K562 (cell line): ENCODE measurements around the gene LY6G6D. TPM values are rescaled to one million over a fixed set of nuclear protein-coding genes. Genes with fewer than 3 reads are reported as not detected.

Experiments used
- HSF4 ChIP-seq: fragments of 250-450 bp; sonication (Bioruptor Pico); IDR thresholded peaks from 2 replicates; pipeline ENCODE4 v2.1.2; 2022; ENCODE audit warnings: mild to moderate bottlenecking, moderate library complexity, borderline replicate concordance
- KDM4B ChIP-seq, 2 experiments: fragments of 450-650 bp in 1 of 2; sonication (generic) in 1 of 2; IDR thresholded peaks; 2 replicates each; pipeline ENCODE4 v1.6.1; 2016 to 2017; ENCODE audit warnings: borderline replicate concordance in 2 of 2, antibody characterized with exemption in 1 of 2, low read depth in 1 of 2, mild to moderate bottlenecking in 1 of 2
- MIER1 ChIP-seq: fragments of 450-650 bp; IDR thresholded peaks from 2 replicates; pipeline ENCODE4 v1.6.1; 2016; ENCODE audit warnings: antibody characterized with exemption, mild to moderate bottlenecking, low read depth
- MTA3 ChIP-seq: fragments of 450-650 bp; formaldehyde crosslinking; IDR thresholded peaks from 2 replicates; pipeline ENCODE4 v1.6.1; 2017; ENCODE audit warnings: mild to moderate bottlenecking, borderline replicate concordance
- NFE2 ChIP-seq: IDR thresholded peaks from 2 replicates; pipeline ENCODE4 v1.6.1; 2014; ENCODE audit warnings: antibody characterized with exemption, low read depth
- POLR2AphosphoS5 ChIP-seq: IDR thresholded peaks from 2 replicates; pipeline ENCODE4 v1.6.1; 2011; ENCODE audit warnings: mild to moderate bottlenecking, low read depth, low read length, moderate library complexity; ENCODE audit not compliant: control insufficient read depth, insufficient read depth
- SOX6 ChIP-seq: fragments of 450-650 bp; IDR thresholded peaks from 2 replicates; pipeline ENCODE4 v1.6.1; 2014; ENCODE audit warnings: mild to moderate bottlenecking
- SRF ChIP-seq, 2 experiments: fragments of 250-450, 450-650 bp in 1 of 2; sonication (Bioruptor Pico) in 1 of 2; sonication (generic) in 1 of 2; formaldehyde crosslinking; IDR thresholded peaks; 2 replicates each; pipeline versions ENCODE4 v1.5.0 to v1.5.1; 2020 to 2022; ENCODE audit warnings: mild to moderate bottlenecking in 1 of 2, missing genetic modification reagents in 1 of 2
- YY1 ChIP-seq, 3 experiments: IDR thresholded peaks; 2 replicates each; pipeline ENCODE4 v1.6.1; 2011; ENCODE audit warnings: low read length in 2 of 3, mild to moderate bottlenecking in 2 of 3, moderate library complexity in 2 of 3, borderline replicate concordance in 1 of 3, control low read depth in 1 of 3, low read depth in 1 of 3; ENCODE audit not compliant: insufficient read depth in 3 of 3, insufficient replicate concordance in 2 of 3, control insufficient read depth in 1 of 3, insufficient read length in 1 of 3; ENCODE audit errors: extremely low read depth in 1 of 3
- polyA plus RNA-seq, 8 experiments: library from polyadenylated mRNA; depleted of rRNA in 4 of 8; stranded (reverse) in 5 of 8; unstranded in 3 of 8; fragments of >200 nt; fragmentation: Nextera tagmentation in 2 of 8; fragmentation: Illumina TruSeq in 1 of 8; extraction: Ambion mirVana in 2 of 8; extraction: Trizol in 1 of 8; gene quantifications; 2 replicates each; pipeline versions ENCODE4 v1.2.1 to v1.2.3, GENCODE V29; 2011 to 2014; ENCODE audit warnings: inconsistent platforms in 1 of 8, missing spikeins in 1 of 8
- total RNA-seq, 7 experiments: library from RNA; depleted of rRNA in 6 of 7; stranded (reverse); fragments of >200 nt in 6 of 7; fragmentation: Illumina TruSeq in 2 of 7; extraction: Trizol in 2 of 7; gene quantifications; 2 replicates each; pipeline versions ENCODE4 v1.2.1 to v1.2.3, GENCODE V29; 2011 to 2021; ENCODE audit warnings: low replicate concordance in 1 of 7
- TF ChIP-seq, protein P1 (sequence below): fragments of 250-450 bp; sonication (Bioruptor Pico); IDR thresholded peaks from 2 replicates; pipeline ENCODE4 v1.4.0; 2020
- TF ChIP-seq, protein P2 (sequence below): fragments of 450-650 bp; IDR thresholded peaks from 2 replicates; pipeline ENCODE4 v1.6.1; 2016; ENCODE audit warnings: mild to moderate bottlenecking
- TF ChIP-seq, protein P3 (sequence below): IDR thresholded peaks from 3 replicates; pipeline ENCODE4 v1.6.1; 2011; ENCODE audit warnings: borderline replicate concordance, mild to moderate bottlenecking, moderate library complexity; ENCODE audit not compliant: insufficient read length; ENCODE audit errors: extremely low read depth

Gene LY6G6D
- total and polyA plus RNA-seq, 9 of the 15 experiments (the other 6 are each of a cell fraction or from before 2014, with no cell fraction given): 0.30 to 0.38 TPM; not detected in 7

DNA sequence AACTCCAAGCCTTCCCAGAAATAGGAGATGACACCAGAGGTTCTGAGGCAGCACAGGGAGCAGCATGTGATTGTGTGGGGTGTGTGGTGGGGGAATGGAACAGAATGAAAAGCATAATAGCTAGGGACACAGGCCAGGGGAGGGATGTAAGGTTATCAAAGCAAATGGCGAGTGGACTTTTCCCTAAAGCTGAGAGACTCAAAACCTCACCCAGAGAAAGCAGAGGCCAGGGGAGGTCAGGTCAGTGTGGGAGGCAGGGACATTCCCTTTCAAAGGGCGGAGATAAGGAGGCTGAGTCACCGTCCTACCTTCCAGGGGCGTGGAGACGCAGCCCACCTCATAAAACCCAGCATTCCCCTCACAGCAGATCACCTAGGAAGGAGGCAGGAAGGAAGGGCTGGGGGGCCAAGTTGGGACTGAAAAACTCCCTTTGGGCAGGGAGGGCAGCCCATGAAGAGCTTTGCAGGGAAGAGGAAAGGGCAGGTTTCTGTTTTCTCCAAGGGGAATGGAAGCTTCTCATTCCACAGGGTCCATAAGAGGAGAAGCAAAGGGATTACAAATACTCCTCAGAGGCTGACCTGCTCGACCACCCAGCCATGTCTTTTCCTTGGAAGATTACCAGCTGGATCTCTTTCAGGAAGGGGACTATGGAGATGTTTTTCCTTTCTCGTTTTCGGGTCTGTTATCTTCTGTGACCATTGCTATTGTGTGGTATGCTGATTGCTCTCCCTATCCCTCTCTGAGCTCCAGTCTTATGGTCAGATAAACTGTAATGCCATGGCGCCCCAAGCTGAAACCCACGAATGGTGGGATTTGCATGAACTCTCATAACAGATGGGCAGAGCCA, 24.7 kb upstream of the LY6G6D start (continued):
- TF ChIP-seq KDM4B (IDR thresholded peaks at IDR 0.05; ENCODE audit: borderline replicate concordance in 2 of 2, low read depth in 1 of 2): peak in 1 of 2 experiments; percentile 54; a peak in 1 of 4 replicates
- TF ChIP-seq POLR2AphosphoS5: peak; percentile 79; the same call in 1 of the 2 replicates
- peak; percentile 33; the same call in 1 of the 2 replicates for TF ChIP-seq MIER1
- TF ChIP-seq NFE2: peak; percentile 97
- TF ChIP-seq, protein P1, sequence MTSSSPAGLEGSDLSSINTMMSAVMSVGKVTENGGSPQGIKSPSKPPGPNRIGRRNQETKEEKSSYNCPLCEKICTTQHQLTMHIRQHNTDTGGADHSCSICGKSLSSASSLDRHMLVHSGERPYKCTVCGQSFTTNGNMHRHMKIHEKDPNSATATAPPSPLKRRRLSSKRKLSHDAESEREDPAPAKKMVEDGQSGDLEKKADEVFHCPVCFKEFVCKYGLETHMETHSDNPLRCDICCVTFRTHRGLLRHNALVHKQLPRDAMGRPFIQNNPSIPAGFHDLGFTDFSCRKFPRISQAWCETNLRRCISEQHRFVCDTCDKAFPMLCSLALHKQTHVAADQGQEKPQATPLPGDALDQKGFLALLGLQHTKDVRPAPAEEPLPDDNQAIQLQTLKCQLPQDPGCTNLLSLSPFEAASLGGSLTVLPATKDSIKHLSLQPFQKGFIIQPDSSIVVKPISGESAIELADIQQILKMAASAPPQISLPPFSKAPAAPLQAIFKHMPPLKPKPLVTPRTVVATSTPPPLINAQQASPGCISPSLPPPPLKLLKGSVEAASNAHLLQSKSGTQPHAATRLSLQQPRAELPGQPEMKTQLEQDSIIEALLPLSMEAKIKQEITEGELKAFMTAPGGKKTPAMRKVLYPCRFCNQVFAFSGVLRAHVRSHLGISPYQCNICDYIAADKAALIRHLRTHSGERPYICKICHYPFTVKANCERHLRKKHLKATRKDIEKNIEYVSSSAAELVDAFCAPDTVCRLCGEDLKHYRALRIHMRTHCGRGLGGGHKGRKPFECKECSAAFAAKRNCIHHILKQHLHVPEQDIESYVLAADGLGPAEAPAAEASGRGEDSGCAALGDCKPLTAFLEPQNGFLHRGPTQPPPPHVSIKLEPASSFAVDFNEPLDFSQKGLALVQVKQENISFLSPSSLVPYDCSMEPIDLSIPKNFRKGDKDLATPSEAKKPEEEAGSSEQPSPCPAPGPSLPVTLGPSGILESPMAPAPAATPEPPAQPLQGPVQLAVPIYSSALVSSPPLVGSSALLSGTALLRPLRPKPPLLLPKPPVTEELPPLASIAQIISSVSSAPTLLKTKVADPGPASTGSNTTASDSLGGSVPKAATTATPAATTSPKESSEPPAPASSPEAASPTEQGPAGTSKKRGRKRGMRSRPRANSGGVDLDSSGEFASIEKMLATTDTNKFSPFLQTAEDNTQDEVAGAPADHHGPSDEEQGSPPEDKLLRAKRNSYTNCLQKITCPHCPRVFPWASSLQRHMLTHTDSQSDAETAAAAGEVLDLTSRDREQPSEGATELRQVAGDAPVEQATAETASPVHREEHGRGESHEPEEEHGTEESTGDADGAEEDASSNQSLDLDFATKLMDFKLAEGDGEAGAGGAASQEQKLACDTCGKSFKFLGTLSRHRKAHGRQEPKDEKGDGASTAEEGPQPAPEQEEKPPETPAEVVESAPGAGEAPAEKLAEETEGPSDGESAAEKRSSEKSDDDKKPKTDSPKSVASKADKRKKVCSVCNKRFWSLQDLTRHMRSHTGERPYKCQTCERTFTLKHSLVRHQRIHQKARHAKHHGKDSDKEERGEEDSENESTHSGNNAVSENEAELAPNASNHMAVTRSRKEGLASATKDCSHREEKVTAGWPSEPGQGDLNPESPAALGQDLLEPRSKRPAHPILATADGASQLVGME (CRISPR knock-in tag): peak; percentile 11; the same call in 1 of the 2 replicates
- TF ChIP-seq, protein P2, sequence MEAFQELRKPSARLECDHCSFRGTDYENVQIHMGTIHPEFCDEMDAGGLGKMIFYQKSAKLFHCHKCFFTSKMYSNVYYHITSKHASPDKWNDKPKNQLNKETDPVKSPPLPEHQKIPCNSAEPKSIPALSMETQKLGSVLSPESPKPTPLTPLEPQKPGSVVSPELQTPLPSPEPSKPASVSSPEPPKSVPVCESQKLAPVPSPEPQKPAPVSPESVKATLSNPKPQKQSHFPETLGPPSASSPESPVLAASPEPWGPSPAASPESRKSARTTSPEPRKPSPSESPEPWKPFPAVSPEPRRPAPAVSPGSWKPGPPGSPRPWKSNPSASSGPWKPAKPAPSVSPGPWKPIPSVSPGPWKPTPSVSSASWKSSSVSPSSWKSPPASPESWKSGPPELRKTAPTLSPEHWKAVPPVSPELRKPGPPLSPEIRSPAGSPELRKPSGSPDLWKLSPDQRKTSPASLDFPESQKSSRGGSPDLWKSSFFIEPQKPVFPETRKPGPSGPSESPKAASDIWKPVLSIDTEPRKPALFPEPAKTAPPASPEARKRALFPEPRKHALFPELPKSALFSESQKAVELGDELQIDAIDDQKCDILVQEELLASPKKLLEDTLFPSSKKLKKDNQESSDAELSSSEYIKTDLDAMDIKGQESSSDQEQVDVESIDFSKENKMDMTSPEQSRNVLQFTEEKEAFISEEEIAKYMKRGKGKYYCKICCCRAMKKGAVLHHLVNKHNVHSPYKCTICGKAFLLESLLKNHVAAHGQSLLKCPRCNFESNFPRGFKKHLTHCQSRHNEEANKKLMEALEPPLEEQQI: no peak
- TF ChIP-seq, protein P3, sequence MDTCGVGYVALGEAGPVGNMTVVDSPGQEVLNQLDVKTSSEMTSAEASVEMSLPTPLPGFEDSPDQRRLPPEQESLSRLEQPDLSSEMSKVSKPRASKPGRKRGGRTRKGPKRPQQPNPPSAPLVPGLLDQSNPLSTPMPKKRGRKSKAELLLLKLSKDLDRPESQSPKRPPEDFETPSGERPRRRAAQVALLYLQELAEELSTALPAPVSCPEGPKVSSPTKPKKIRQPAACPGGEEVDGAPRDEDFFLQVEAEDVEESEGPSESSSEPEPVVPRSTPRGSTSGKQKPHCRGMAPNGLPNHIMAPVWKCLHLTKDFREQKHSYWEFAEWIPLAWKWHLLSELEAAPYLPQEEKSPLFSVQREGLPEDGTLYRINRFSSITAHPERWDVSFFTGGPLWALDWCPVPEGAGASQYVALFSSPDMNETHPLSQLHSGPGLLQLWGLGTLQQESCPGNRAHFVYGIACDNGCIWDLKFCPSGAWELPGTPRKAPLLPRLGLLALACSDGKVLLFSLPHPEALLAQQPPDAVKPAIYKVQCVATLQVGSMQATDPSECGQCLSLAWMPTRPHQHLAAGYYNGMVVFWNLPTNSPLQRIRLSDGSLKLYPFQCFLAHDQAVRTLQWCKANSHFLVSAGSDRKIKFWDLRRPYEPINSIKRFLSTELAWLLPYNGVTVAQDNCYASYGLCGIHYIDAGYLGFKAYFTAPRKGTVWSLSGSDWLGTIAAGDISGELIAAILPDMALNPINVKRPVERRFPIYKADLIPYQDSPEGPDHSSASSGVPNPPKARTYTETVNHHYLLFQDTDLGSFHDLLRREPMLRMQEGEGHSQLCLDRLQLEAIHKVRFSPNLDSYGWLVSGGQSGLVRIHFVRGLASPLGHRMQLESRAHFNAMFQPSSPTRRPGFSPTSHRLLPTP: no peak
- peak in 1 of 2 experiments; percentile 87; a peak in 1 of 4 replicates for TF ChIP-seq SRF (CRISPR knock-in tag; IDR thresholded peaks at IDR 0.05)
- TF ChIP-seq HSF4 (CRISPR knock-in tag): no peak; the same call in none of the 2 replicates
- TF ChIP-seq MTA3: peak; percentile 98
- TF ChIP-seq SOX6: peak; percentile 86
- TF ChIP-seq YY1 (IDR thresholded peaks at IDR 0.05; ENCODE audit: borderline replicate concordance in 1 of 3, control insufficient read depth in 1 of 3, extremely low read depth in 1 of 3, insufficient read depth in 3 of 3, insufficient read length in 1 of 3, insufficient replicate concordance in 2 of 3, low read depth in 1 of 3, low read length in 2 of 3): peak in 1 of 3 experiments; percentile 65
